Coronary artery (tissue), 2 donors: ENCODE data around the gene ADAD1.

ENCODE experiments used
- DNase-seq: peaks from one replicate; pipeline ENCODE4 v3.0.0-alpha.2; 2017; ENCODE audit warnings: low spot score
- H3K27ac ChIP-seq, 2 donors: fragments of 200-600 bp; sonication (generic); one replicate each; pipeline ENCODE4 v1.5.1; 2016 to 2019
- H3K4me3 ChIP-seq: fragments of 200-600 bp; sonication (generic); 2 replicates; pipeline ENCODE4 v1.5.1; 2016; ENCODE audit warnings: mild to moderate bottlenecking, moderate library complexity
- TF ChIP-seq, protein P1 (sequence below): fragments of 200-600 bp; sonication (generic); IDR thresholded peaks from one replicate; pipeline ENCODE4 v1.5.1; 2019; ENCODE audit warnings: antibody characterized with exemption

ADAD1 gene

GRCh38 chr4:122384245-122384644 lies 5.4 kb downstream of the ADAD1 start:
- no peak overlapping the region for H3K27ac ChIP-seq
- no peak overlapping the region for H3K4me3 ChIP-seq
- TF ChIP-seq, protein P1, sequence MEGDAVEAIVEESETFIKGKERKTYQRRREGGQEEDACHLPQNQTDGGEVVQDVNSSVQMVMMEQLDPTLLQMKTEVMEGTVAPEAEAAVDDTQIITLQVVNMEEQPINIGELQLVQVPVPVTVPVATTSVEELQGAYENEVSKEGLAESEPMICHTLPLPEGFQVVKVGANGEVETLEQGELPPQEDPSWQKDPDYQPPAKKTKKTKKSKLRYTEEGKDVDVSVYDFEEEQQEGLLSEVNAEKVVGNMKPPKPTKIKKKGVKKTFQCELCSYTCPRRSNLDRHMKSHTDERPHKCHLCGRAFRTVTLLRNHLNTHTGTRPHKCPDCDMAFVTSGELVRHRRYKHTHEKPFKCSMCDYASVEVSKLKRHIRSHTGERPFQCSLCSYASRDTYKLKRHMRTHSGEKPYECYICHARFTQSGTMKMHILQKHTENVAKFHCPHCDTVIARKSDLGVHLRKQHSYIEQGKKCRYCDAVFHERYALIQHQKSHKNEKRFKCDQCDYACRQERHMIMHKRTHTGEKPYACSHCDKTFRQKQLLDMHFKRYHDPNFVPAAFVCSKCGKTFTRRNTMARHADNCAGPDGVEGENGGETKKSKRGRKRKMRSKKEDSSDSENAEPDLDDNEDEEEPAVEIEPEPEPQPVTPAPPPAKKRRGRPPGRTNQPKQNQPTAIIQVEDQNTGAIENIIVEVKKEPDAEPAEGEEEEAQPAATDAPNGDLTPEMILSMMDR = no peak
- no peak for DNase-seq

- no peak for DNase-seq
- no peak overlapping the region for H3K27ac ChIP-seq
- TF ChIP-seq, protein P1 = no peak
- H3K4me3 ChIP-seq = no peak overlapping the region
These were observed 14.5 kb downstream of the ADAD1 start for GRCh38 chr4:122393276-122393675.

- no peak for DNase-seq
- no peak overlapping the region for H3K4me3 ChIP-seq
- no peak overlapping the region for H3K27ac ChIP-seq
- TF ChIP-seq, protein P1 = no peak
These were observed 25.1 kb downstream of the ADAD1 start for GRCh38 chr4:122403861-122404260.

GRCh38 chr4:122412547-122412946 lies 33.7 kb downstream of the ADAD1 start:
- no peak overlapping the region for H3K4me3 ChIP-seq
- no peak for DNase-seq
- TF ChIP-seq, protein P1 = no peak
- H3K27ac ChIP-seq = no peak overlapping the region

DNA sequence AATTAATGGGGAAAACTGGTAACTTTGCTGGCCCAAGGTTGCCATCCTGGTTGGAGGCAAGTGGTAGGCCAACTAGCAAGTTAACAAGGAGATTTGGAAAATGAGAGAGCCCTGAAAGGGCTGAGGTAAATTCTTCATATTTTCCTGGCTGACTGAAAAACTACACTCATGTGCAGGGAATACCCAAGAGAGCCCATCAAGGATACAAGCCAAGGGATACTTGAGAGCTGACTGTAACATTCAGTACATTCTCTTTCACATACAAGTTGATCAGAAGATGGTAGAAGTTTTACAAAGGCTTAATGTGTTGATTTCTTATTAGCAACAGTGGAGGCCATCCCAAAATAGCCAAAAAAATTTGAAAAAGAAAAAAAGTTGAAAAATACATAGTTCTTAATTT lies 44.4 kb downstream of the ADAD1 start:
- TF ChIP-seq, protein P1 = no peak
- no peak overlapping the region for H3K4me3 ChIP-seq
- no peak for DNase-seq
- no peak overlapping the region for H3K27ac ChIP-seq

DNA sequence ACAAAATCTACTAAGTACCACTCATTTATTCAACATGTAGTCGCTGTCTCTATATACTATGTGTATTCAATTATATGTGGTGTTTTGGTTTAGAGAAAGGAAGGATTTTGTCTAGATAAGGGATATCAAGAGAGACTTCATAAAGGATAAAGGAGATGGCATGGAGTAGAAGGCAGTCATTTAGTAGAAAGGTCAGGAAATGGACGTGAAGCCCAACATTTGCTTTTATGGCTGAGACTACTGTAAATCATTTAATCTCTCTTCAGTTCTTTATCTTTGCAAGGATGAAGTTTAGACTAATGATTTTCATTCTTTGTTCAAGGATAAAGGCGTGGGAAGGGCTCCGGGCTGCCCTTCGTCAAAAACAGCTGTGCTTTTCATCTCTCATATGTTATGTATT lies 52.5 kb downstream of the ADAD1 start:
- no peak overlapping the region for H3K27ac ChIP-seq
- TF ChIP-seq, protein P1 = no peak
- DNase-seq = no peak
- H3K4me3 ChIP-seq = no peak overlapping the region

DNA sequence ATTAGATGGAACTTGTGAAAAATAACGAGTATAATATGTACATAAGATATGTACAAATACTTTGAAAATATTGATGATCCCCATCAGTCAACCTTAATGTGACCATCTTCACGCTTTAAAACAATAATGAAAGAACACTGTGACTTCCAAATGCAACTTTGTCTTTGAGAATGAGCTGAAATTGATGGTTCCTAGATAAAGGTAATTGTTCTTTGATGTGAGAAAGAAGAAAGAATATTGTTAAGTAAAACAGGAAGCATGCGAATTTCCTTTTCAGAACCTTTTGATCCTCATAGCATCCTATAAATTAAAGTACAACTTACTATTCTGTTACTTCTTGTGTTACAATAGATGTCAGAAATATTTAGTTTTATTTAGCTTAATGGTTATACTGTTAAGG lies 55.5 kb downstream of the ADAD1 start:
- H3K4me3 ChIP-seq = no peak overlapping the region
- H3K27ac ChIP-seq = no peak overlapping the region
- TF ChIP-seq, protein P1 = no peak
- DNase-seq = no peak
